GM19239 (cell line): ENCODE data around the gene AP3S1.
"Not testable (repeated sequence)": the region's sequence is repeated elsewhere in the genome, so short reads cannot be mapped to it uniquely, and the experiment has no call there.

Experiments used
- DNase-seq: peaks from one replicate; pipeline ENCODE4 v3.0.0; 2011; ENCODE audit warnings: low spot score; ENCODE audit not compliant: insufficient read length
- FAIRE-seq: peaks from 2 replicates; lab custom pipeline; 2011; peaks lifted over from hg19 to GRCh38; lab: Jason Lieb, UNC

AP3S1 gene

DNA sequence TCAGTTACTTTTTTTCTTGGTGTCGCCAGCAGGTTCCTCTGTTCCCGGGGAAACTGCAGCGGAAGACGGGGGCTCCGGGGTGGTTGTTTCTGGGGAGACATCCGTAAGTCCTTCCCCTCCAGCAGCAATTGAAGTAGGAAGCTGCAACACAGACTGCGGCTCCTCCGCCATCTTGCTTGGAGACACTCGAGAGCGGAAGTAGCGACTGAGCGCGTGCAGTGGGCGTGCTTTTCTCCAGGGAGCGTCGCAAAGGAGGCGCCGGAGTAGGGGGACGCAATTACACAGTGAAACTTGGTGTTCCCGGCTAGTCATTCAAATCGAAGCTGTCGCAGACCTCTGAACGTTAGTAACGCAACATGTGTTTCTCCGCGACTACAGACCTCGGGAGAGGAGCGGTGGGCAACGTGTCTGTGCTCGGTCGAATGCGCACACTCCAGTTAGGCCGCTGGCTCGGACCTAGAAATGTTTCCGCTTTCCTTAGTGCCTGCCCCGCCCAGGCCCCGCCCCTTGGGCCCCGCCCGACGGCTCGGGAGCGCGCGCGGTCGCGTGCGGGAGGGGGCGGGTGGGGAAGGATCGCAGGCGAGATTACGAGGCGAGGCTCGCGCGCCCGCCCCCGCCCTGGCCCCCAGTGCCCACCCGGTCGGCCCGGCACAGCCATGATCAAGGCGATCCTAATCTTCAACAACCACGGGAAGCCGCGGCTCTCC is at the start of gene AP3S1, which contains the start of gene ATG12:
Gene AP3S1 (plus strand): TSS at position 554 of the 707 bp plus-strand sequence. CDS start 103 bp downstream, at position 657.
Gene ATG12 (minus strand): TSS at position 184 of the 707 bp plus-strand sequence. CDS start 13 bp downstream, at position 171.
- FAIRE-seq (peak; percentile 91), DNase-seq (peak; percentile 48)

DNA sequence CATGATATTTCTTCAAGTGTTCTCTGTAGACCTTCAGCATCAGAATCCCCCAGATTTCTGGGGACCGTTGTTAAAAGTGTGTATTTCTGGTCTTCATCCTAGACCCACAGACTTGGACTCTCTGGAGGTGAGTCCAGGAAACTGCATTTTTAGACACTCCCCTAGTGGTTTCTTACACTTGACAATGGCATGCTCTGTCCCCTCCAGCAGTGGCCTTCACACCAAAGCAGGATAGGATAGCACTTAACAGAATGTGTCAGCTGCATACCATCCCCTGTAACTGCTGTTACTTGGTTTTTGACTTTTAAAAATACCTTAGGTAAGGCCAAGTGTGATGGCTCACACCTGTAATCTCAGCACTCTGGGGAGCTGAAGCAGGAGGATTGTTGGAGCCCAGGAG is 46.0 kb upstream of the AP3S1 start:
- FAIRE-seq: no peak

DNA sequence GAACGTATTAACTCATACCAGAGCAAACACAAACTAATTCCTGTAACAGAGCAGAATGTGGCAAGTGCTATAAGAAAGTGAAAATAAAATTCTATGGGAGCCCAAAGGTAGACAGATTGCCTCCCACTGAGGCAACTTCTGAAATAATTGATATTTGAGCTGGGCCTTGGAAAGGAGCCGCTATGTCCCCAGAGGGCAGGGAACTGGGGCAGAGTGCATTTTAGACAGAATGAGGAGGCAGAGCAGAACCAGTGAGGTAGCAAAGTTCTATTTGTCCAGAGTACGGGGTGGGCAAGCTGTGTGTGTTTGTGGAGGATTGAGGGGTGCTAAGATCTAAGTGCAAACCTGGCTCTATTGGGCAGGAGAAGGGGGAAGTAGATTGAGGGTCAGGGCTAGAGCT is 45.1 kb upstream of the AP3S1 start:
- no peak for FAIRE-seq
- DNase-seq: no peak

More for the DNA sequence above, 46.0 kb upstream of the AP3S1 start:
- DNase-seq: no peak

DNA sequence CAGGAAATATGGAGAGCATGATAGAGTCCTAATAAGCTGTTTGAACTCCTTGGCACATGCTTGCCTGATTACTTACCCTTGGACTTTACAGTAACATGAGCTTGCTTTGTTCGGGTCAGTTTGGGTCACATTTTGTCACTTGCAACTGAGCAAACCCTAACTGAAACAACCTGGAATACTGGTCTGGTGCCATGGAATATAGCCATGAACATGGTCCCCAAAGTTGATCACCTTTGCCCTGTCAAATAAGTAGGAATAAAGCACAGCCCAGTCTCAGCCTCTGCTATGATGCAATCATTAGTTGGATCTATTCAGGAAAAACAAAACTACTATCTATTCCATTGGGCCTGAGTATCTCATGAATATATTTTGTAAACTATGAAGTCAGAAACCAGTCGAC is 43.5 kb upstream of the AP3S1 start:
- DNase-seq (no peak), FAIRE-seq (no peak)

DNA sequence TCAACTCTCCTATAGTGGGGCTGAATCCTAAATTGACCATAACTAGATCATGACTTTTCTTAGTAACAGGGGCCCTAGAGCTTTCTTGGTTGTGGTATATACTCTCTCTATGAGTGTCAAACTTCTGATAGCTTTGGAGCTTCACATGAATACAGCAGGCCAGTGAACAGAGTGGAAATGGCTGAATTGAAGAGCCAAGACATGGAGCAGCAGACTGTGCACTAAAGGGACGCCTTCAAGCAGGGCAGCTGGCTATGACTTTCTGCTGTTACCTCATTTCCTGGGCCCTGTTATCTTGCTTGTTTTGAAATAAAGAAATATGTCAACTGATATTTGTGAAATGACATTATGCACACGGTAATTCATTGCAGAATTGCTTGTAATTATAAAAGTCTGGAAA is 41.6 kb upstream of the AP3S1 start:
- FAIRE-seq: no peak
- no peak for DNase-seq

DNA sequence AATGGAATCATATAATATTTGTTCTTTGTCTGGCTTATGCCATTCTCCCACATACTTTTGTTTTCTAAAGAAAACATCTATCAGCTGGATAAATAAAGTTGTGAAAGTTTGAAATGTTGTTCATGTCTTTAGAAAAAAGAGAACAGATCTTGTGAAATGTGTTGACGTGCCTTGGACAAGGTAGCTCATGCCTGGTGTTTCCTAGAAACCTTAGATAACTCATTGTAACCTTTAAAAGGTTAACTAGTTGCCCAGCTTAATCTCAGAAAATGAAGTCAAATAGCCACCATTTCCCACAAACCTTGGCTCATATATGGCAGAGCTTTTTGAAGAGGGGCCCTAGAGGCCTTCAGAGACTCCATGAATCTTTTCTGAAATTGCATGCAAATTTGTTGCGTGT is 40.6 kb upstream of the AP3S1 start:
- no peak for DNase-seq
- FAIRE-seq: no peak

DNA sequence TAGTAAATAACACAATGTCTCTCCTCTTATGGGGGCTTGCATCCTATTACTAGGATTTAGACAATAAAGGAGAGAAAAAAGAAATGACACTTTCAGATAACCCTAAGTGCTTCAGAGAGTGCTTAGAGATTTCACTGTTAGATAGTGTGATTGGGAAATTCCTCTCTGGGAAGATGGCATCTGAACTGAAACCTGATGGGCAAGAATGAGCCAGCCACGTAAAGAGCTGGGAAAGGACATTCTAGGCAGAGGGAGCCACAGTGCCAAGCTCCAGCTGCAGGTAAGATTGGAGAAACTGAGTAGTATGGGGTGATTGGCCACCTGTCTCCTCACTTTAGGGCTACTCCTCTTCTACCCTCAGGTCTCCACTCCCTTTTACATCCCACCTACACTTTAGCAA is 39.8 kb upstream of the AP3S1 start:
- DNase-seq (no peak), FAIRE-seq (no peak)

DNA sequence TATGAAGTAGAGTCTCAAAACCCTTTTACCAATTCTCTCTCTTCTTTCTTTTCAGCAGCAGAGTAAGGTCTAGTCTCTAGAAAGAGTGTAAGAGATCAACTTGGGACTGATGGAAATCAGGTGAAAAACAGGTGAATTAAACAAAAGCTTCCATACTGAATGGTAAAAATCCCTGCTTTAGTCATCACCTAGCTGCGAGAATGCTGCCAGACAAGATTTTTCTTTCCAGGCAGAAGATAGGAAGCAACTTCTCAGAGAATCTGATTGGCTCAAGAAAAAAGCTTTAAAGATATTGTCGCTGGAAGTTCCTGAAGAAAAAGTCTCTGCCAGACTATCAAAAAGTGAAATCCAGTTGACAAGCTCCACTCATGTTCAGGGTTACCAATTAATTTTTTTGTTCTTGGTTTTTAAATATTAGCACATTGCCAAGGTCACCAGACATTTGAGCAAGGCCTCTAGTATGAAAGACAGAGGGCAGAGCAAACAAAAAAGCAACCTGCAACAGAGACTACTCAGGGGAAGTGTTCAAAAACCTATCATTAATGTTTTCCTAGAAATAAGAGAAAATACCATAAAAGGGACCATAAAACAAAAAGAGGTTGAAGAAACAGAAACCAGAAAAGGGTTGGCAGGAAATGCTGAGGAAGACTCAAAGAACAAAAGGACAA is 34.6 kb upstream of the AP3S1 start:
- DNase-seq: no peak
- no peak for FAIRE-seq

DNA sequence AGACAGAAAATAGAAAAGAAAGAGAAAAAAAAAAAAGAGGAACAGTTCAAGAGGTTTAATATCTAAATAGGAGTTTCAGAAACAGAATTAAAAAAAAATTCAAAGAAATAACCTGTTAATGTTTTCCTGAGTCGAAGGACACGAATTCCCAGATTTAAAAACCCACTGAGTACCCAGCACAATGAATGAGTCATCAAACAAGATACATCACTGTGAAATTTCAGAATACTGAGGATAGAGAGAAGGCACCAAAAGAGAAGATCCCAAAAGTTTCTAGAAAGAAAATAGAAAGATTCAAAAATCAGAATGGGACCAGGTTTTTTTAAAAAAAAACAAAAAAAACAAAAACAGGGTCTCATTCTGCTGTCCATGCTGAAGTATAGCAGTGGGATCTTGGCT is 34.1 kb upstream of the AP3S1 start:
- no peak for DNase-seq
- FAIRE-seq: no peak

DNA sequence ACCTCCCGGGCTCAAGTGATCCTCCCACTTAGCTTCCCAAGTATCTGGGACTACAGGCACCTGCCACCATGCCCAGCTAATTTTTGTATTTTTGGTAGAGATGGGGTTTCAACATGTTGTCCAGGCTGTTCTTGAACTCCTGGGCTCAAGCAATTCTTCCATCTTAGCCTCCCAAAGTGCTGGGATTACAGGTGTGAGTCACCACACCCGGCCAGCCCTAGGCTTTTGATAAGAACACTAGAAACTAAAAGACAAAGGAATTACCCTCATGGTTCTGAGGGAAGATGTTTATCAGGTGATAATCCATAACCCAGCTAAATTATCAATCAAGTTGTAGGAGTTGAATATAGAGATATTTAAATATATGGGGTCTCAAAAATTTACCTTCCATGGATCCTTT is 33.7 kb upstream of the AP3S1 start:
- not testable (repeated sequence) for DNase-seq, FAIRE-seq

DNA sequence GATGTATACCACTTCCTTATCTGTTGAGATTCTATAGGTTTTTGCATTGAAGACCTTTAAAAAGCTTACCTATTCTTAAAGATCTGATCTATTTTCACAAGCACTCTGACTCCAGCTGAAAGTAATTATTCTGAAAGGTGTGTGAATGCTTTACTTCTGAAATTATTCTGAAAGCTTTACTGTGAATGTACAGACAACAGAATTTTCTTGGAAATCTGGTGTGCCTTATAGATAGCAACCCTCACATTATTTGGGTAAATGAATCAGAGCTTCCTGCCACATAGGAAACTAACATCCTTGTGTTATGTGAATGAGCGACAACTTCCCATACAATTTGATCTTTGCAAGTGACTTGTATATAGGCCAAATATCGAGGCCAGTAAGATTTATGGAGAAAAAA is 31.8 kb upstream of the AP3S1 start:
- DNase-seq (no peak), FAIRE-seq (no peak)

DNA sequence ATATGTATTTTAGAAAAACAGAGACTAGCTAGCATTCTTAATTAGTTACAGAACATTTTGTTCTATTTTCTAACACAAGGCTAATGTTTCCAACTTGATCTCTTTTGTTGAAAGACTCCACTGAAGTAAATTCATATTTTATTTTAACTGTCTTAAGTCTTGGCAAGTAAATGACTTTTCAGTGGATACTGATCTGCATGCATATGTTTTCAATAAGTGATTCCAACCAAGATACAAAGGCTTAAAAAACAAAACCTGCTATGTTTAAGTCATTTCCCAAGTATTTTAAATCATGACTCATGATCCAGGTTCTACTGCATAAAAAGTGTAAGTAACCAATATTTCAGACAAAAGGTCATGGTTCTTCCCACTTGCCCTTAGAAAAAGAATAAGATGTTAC is 31.0 kb upstream of the AP3S1 start:
- FAIRE-seq (no peak), DNase-seq (no peak)

DNA sequence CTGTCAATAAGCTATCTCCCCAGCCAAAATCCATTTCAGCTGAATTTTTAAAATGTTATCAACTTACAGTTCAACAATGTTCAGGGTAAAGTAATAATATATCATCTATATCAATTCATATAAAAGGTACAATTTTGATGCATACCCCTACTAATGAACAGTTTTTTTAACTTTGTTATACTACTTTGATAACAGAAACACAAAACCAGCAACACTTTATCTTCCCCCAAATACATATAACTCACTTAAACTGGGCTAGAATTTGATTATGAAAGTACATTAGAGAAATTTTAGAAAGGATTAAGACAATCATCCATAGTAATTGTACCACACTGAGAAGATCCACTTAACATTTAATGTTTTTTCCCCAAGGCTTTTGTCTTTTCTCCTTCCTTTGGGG is 30.3 kb upstream of the AP3S1 start:
- DNase-seq: no peak
- FAIRE-seq: no peak

DNA sequence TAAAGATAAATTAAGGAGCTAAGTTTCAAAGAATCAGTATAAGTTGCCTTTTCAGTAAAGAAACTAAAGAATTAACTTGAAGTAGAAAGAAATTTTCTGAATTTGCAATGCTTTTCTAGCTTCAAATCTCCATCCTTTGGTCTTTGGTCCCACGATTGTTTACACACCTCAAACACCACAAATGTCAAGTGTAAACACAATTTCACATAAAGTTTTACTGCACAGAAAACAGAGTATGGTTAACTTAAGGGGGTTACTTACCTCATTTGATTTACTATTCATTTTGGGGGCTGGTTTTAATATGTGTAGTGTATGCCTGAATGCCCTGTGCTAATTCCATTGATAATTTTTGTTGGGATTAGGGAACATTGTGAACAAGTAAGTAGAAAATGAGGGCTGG is 29.4 kb upstream of the AP3S1 start:
- DNase-seq: no peak
- no peak for FAIRE-seq

DNA sequence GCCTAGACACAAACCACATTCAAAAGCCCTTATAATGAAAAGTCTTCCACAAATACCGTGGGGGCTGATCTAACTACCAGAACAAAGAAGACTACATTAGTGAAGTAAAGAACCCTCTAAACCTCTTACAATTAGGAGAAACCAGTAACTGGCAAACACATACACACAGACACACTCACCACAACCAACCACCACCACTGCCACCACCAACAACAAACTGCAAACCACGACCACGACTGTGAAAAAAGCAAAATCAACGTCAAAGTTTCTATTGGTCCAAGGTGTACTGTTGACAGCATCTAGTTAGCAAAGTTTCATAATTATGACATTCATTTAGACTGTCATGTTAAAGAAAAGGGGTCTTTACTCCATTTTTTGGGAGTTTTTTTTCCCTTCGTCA is 28.0 kb upstream of the AP3S1 start:
- DNase-seq (no peak), FAIRE-seq (no peak)

DNA sequence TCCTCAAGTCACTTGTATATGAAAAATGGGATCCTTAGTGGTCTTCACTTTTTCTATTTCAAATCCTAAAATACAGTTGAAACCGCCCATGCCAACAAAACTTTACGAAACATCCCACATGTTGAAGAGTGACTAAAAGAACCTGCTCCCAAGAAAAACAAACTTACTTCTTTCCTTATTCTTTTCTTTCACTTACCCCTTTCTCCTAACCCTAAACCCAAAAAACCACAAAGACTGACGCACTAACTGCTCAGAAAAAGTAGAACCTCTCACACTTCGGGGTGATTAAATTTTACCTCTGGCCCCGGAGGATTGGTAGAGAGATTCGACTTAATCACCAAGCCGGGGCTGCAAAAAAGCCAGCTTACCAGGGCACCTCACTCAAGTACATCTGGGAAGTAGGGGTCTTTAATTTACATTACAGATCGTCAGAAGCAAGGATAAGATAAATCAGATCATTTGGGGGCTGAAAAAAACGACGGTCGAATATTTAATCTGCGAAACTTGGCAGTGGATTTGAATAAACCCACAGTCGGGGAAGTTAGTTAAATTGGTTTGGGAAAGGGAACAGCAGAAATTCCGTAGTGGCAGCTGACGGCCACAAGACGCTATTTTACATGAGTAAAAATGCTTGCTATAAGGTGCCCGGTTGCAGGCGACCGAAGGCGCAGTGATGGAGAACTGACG is 26.6 kb upstream of the AP3S1 start:
- DNase-seq (no peak), FAIRE-seq (no peak)

DNA sequence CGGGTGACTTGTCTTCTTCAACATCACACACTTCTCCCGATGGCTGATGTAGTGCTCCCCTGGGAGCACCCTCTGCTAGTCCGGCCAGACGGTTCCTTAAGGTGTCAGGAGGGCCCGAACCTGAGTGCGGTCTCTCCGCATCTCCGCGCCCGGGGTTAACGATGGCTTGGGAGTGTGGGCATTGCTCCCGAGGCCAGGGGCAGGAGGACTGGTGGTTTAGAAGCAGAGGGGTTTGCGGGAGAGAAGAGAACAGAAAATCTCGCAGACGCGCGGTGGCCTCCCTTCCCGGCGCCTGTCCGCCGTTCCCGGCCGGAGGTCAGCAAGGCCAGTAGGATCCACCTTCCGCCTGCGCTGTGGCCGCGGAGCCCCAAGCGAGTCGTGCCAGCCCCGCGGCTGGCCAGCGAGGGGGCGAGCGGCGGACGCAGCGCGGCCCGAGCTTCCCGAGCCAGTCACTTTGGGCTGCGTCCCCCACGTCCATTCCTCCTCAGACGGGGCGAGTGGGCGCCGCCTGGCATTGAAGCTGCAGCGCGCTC is 26.0 kb upstream of the AP3S1 start:
- DNase-seq: no peak
- no peak for FAIRE-seq

DNA sequence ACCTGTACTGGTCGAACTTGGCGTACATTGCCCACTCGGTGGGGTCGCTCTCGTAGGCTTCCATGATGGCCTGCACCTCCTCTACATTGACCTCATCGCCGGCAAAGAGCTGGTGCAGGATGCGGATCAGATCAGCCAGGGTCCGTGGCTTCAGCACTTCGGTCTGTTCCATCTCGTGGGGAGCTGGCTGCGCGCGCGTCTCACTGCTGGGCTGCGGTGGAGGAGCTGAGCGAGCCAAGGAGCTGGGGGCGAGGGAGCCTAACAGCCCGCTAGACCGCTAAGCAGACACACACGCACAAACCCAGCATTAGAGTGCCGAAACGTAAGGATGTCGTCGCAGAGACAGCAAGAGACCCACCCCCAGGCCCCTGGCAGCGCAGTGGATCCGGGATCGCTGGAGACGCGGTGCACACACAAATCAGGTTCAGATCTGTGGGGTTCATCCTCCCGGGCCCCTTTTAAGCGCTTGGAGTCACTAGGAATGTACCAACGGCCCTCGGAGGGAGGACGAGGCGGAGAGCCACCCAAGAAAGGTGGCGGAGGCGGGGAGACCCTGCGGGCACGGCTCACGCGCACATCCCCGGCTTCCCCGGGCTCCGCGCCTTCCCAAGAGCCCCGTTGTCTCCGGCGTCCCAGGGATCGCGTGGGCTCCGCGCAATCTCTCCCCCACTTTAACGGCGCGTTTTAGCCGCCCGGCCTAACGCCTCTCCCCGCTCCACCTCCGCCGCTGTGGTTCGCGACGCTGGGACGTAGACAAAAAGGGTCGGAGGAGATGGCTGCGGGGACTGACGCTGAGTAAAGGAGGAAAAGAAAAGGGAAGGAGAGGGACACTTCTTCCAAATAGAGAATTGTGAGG is 25.3 kb upstream of the AP3S1 start, which contains the start of gene CDO1:
Gene CDO1 (minus strand): TSS at position 434 of the 856 bp plus-strand sequence. CDS start 262 bp downstream, at position 172.
- FAIRE-seq (no peak), DNase-seq (no peak)

DNA sequence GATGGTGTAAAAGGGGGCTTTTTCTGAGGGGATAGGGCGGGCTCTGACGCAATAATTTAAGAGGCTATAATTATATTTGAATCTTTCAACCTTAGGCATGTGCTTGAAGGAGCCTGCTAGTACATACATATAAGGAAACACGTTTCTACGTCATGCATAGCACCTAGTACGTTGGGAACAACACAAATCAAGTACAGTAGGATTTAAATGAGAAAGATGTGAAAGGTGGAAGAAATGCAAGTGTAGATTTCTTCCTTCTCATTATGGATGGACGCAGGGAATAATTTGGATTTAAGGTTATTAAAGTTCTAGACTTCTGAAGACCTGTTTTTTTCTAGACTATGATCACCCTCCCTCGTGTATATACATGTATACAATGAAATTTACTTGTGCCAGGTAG is 24.3 kb upstream of the AP3S1 start:
- DNase-seq (no peak), FAIRE-seq (no peak)

DNA sequence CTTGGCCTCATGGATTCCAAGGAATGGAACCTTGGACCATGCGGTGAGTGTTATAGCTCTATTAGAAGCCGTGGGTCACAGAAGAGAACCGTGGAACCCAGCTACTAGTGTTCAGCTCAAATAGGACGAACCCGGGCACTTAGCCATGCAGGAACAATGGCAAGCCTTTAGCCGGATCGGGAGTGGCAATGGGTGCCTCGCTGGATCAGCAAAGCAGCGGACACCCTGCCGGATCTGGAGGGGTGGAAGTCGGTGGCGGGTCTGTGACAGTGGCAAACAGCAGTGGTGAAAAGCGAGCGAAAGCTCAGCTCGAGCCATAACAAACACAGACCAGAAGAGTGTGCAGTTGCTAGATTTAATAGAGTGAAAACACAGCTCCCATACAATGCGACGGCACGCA is 22.9 kb upstream of the AP3S1 start:
- FAIRE-seq: no peak

More for the DNA sequence above, 22.9 kb upstream of the AP3S1 start:
- DNase-seq: no peak
